ENCODE measurements around the gene ZHX3. TPM values are rescaled to one million over a fixed set of nuclear protein-coding genes. Genes with fewer than 3 reads are reported as not detected.

The ZHX3 gene
- total RNA-seq, 4 donors from 2014 or later: 57.8 to 74.8 (median 60.5) TPM

DNA sequence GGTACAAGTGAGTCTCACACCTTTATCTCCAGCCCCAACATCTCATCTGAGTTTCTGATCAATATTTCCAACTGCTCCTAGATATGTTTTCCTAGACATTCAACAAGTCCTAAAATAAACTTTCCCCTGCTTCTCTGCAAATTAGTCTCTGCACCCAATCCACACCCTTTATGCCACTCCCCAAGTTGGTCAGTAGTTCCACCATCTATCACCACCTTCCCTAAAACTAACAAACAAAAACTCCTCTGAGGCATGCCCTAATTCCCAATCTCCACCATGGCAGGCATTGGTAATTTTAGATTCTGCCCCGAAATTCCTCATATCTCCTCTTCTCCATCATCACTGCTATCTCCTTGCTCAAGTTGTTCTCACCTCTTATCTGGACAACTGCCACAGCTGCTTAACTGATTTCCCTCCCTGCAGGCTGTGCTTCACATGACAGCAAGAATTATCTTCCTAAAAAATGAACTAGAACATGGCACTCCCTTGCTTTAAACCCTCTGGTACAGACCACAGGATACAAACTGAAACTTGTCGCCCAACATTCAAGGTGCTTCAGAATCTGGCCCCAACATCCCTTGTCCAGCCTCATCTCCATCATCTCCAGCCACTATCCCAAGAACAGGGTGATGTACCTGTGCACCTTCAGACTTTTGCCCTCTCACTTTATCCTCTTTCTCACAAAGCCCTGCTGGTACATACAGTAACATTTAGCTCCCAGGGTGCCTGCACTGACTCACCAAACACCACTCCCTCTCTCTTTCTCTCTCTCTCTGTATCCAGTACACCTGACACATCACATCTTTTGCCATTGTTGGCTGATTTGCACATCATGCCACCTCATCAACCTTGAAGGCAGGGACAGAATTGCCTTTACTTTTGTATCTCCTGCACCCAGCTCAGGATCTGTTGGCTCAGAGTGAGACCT, 55.5 kb downstream of the ZHX3 start:
- TF ChIP-seq, protein P1, sequence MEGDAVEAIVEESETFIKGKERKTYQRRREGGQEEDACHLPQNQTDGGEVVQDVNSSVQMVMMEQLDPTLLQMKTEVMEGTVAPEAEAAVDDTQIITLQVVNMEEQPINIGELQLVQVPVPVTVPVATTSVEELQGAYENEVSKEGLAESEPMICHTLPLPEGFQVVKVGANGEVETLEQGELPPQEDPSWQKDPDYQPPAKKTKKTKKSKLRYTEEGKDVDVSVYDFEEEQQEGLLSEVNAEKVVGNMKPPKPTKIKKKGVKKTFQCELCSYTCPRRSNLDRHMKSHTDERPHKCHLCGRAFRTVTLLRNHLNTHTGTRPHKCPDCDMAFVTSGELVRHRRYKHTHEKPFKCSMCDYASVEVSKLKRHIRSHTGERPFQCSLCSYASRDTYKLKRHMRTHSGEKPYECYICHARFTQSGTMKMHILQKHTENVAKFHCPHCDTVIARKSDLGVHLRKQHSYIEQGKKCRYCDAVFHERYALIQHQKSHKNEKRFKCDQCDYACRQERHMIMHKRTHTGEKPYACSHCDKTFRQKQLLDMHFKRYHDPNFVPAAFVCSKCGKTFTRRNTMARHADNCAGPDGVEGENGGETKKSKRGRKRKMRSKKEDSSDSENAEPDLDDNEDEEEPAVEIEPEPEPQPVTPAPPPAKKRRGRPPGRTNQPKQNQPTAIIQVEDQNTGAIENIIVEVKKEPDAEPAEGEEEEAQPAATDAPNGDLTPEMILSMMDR (IDR thresholded peaks at IDR 0.05): no peak
- no peak for TF ChIP-seq POLR2A (IDR thresholded peaks at IDR 0.05)
- WGBS, 2 donors: 84 to 87% methylated on average over 2 of the region's 2 CpGs
- H3K4me3 ChIP-seq (replicated peaks in 1 of 3): no peak overlapping the region
- no peak overlapping the region for H3K27ac ChIP-seq
- no peaks in the 10 kb centered on the region for H3K27me3 ChIP-seq
- intact Hi-C loops (cut with DNase I): no loop called here
- no peaks in the 10 kb centered on the region for H3K9me3 ChIP-seq
- H3K36me3 ChIP-seq: no peaks in the 10 kb centered on the region
- H3K4me1 ChIP-seq: peaks cover 8 to 20% of the 10 kb centered on the region in 2 donors
- no peak for DNase-seq

DNA sequence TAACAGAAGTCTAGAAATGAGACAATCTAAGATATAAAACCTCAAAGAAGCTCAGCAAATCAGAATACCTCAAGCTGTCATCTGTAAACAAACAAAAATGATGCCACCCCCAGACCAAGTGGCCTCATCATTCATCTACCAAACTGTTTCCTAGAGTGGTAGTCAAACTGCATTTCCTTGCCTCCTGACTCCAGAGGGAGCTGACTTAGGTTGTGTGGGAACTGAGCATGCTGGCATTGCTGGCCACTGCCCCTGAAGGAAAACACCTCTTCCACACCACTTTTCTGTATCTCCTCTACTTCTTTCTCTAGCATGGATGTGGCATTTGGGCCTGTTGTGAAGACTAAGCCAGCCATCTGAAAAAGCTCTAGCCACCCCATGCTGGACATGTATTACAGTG, 56.3 kb downstream of the ZHX3 start:
- Histone ChIP-seq H3K9me3 (no peaks in the 10 kb centered on the region), H3K27ac (peak overlapping the region in 1 of 3 donors; percentile 33), H3K36me3 (no peaks in the 10 kb centered on the region), H3K27me3 (no peaks in the 10 kb centered on the region), H3K4me3 (replicated peaks in 1 of 3) (no peak overlapping the region), H3K4me1 (peaks cover 8 to 20% of the 10 kb centered on the region in 2 donors)
- no peak for DNase-seq
- TF ChIP-seq, protein P1 (IDR thresholded peaks at IDR 0.05): no peak
- no peak for TF ChIP-seq POLR2A (IDR thresholded peaks at IDR 0.05)
- intact Hi-C loops (cut with DNase I): no loop called here

DNA sequence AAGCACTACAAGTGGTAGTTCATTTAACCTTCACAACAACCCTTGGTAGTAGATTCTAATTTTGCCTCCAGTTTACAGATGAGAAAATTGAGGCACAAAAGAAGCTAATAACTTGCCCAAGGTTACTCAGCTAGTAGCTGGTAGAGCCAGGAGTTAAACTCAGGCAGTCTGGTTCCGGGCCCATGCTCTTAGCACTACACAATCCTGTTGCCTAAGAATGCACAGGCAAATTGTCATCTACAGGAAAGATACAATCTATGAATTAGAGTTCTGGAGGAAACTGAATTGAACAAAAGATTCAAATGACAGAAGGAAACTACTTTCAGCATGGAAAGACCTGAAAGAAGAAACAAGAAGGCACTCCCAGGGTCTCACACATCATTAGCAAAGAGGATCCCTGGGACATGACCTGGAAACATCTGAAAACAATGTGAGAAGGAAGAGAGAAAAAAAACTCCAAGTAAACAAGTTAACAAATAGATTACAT, 56.8 kb downstream of the ZHX3 start:
- intact Hi-C loops (cut with DNase I): no loop called here

DNA sequence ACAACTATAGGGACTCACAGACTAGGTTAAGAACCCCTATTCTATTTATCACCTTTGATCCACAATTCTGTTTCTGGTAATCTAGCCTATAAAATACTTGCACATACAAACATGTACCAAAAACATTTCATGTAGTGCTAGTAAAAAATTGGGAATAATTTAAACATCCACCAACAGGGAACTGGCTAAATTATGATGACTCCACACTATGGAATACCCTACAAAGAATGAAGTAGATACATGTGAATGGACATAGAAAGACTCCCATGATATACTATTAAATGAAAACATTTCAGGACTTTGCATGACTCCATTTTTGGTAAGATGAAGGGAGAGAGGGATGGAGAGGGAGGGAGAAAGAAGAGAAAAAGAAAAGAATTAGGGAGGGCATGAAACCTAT, 58.2 kb downstream of the ZHX3 start:
- Histone ChIP-seq H3K36me3 (no peaks in the 10 kb centered on the region), H3K9me3 (no peaks in the 10 kb centered on the region), H3K27me3 (no peaks in the 10 kb centered on the region), H3K4me3 (replicated peaks in 1 of 3) (no peak overlapping the region), H3K27ac (no peak overlapping the region), H3K4me1 (peaks cover 8 to 20% of the 10 kb centered on the region in 2 donors)
- no peak for DNase-seq
- intact Hi-C loops (cut with DNase I): loop anchor here (10.0 kb wide), 1 partner anchor 55 kb away; the partner anchor contains the start of gene ZHX3
- TF ChIP-seq, protein P1 (IDR thresholded peaks at IDR 0.05): no peak
- no peak for TF ChIP-seq POLR2A (IDR thresholded peaks at IDR 0.05)

More for the DNA sequence above, 56.8 kb downstream of the ZHX3 start:
- Histone ChIP-seq H3K27me3 (no peaks in the 10 kb centered on the region), H3K4me3 (replicated peaks in 1 of 3) (no peak overlapping the region), H3K4me1 (peaks cover 8 to 20% of the 10 kb centered on the region in 2 donors), H3K9me3 (no peaks in the 10 kb centered on the region), H3K36me3 (no peaks in the 10 kb centered on the region), H3K27ac (peak overlapping the region in 2 of 3 donors; percentile 31 to 33)
- TF ChIP-seq, protein P1 (IDR thresholded peaks at IDR 0.05): no peak
- no peak for TF ChIP-seq POLR2A (IDR thresholded peaks at IDR 0.05)
- DNase-seq: no peak
- 67 to 89% methylated on average over 1 of the region's 1 CpG for WGBS, 2 donors

DNA sequence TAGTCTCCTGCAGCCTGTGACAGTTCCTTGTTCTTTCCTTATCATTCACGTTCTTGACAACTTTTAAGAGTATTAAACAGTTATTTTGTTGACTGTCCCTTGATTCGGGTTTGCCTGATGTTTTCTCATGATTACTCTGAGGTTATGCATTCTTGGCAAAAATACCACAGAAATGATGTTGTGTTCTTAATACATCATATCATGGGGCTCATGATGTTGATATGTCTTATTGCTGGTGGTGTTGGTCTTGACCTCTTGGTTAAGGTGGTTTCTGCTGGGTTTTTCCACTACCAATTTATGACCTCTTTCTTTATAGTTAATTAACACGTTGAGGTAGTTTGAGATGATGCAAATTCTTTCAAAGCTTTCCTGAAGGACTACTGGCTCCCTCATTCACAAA, 59.1 kb downstream of the ZHX3 start:
- WGBS, 2 donors: 91 to 94% methylated on average over 3 of the region's 3 CpGs
- no peak for DNase-seq

More for the DNA sequence above, 59.1 kb downstream of the ZHX3 start:
- TF ChIP-seq POLR2A (IDR thresholded peaks at IDR 0.05): no peak
- TF ChIP-seq, protein P1 (IDR thresholded peaks at IDR 0.05): no peak
- no peak overlapping the region for H3K27ac ChIP-seq
- H3K36me3 ChIP-seq: no peaks in the 10 kb centered on the region
- intact Hi-C loops (cut with DNase I): loop anchor here (10.0 kb wide), 1 partner anchor 56 kb away; the partner anchor contains the start of gene ZHX3
- no peaks in the 10 kb centered on the region for H3K27me3 ChIP-seq
- peaks cover 8 to 20% of the 10 kb centered on the region in 2 donors for H3K4me1 ChIP-seq
- no peaks in the 10 kb centered on the region for H3K9me3 ChIP-seq
- H3K4me3 ChIP-seq (replicated peaks in 1 of 3): no peak overlapping the region
